Activated T-helper 9 cell treated with anti-CD3 and anti-CD28 coated beads, Interleukin-2, amount 50 U/mL, for 16 hours (primary cell): ENCODE data around the gene VAV3.
"Not testable (repeated sequence)": the region's sequence is repeated elsewhere in the genome, so short reads cannot be mapped to it uniquely, and the experiment has no call there.

Source experiments
- DNase-seq: peaks from one replicate; pipeline ENCODE4 v3.0.0-alpha.2; 2020; ENCODE audit warnings: low read depth

The VAV3 gene, protein sequence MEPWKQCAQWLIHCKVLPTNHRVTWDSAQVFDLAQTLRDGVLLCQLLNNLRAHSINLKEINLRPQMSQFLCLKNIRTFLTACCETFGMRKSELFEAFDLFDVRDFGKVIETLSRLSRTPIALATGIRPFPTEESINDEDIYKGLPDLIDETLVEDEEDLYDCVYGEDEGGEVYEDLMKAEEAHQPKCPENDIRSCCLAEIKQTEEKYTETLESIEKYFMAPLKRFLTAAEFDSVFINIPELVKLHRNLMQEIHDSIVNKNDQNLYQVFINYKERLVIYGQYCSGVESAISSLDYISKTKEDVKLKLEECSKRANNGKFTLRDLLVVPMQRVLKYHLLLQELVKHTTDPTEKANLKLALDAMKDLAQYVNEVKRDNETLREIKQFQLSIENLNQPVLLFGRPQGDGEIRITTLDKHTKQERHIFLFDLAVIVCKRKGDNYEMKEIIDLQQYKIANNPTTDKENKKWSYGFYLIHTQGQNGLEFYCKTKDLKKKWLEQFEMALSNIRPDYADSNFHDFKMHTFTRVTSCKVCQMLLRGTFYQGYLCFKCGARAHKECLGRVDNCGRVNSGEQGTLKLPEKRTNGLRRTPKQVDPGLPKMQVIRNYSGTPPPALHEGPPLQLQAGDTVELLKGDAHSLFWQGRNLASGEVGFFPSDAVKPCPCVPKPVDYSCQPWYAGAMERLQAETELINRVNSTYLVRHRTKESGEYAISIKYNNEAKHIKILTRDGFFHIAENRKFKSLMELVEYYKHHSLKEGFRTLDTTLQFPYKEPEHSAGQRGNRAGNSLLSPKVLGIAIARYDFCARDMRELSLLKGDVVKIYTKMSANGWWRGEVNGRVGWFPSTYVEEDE

DNA sequence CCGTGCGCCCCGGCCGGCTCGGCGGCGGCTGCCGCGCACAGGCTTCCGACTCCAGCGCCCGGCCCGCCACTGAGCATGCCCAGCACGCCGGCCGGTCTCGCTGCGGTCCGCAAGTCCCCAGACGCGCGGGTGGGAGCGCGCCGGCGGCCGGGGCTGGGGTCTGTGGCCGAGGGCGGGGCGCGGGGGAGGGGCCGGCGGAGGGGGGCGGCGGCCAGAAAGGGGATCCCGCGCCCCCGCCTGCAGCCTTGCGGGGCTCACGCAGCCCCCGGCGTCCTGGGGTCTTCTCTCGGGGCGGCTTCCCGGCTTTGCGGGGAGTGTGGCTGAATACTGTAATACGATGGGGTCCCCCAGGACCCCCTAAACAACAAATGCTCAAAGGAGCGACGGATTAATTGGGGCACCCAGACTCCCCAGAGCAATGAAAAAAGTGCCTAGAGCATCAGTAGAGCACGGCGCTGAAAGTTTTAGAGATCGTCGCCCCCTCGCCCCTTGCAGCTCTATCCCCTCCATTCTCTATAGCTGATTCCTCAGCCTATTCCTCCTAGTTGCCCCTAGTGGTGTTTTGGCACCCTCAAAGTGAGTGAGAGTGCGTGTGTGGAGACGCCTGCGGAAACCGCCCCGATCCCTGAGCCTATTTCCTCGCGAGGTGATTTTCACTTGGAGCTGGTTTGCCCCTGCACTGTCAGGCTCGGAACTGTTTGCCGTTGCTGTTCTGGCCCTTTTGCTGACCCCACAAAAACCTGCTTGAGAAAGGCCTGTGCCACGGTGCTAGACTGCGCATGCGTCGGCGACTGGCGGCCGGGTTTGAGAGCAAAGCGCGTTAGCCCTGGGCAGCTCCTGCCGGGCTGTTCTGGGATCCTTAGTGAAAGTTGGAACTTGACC lies at the start of gene VAV3:
TSS of gene VAV3 (minus strand) at position 71 of the 882 bp plus-strand sequence. CDS start 311 bp downstream, outside the sequence.
- DNase-seq = no peak

DNA sequence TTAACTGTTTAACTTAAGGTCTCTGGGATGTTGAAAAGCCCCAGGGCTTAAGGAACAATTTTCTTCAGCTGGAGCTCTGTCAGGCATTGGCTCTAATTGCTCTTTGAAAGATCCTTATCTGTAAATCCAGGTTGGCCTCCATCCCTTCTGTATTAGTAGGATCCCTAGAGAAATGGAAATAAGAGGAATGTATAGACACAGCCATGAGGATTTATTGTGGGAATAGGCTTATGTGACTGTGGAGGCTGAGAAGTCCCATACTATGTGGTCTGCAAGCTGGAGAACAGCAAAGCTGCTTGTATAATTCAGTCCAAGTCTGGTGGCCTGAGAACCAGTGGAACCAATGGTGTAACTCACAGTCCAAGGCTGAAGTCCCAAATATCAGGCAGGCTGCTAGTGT lies 47.6 kb upstream of the VAV3 start:
- no peak for DNase-seq

- no peak for DNase-seq
These were observed 46.3 kb upstream of the VAV3 start for GRCh38 chr1:108011295-108011694.

DNA sequence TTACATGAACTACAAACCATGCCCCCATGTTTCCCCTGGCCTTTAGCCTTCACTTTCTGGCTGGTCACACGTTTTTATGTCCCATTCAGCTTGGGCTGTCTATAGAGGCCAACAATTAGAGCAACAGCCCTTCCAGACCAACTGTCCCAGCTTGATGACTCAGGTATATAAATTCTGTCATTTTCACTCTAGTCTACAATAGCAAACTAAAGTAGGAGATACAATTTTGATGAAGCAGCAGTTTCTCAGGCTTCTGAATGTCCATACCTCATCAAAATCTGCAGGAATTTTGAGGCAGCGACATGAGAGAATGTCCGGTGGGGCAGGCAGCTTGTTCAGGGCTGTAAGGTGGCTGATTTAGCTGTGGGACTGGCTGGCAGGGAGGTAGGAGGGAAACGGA lies 45.6 kb upstream of the VAV3 start:
- DNase-seq = no peak

DNA sequence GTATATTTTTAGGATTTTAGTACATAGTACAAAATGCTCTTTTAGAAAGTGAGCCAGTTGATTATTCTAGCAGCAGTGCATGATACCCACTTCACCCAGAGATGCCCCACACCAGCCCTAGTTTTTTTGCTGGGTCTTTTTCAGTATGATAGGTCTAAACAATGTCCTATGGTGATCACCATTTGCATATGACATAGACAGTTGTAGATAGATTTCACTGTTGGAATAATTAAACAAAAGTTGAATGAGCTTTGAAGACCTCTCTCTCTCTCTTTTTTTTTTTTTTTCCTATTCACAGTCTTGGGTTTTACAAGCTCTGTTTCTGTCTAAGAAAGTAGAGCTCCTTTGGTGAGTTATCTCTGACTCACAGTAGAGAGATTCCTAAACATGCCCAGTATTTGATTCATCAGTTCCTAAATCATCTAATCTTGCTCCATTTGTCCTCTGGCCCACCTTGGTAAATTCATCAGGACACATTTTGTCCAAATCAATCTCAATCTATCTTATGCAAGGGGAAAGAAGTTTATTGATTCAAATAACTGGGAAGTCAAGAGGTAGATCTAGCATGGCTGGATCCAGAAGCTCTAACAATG lies 44.7 kb upstream of the VAV3 start:
- no peak for DNase-seq

DNA sequence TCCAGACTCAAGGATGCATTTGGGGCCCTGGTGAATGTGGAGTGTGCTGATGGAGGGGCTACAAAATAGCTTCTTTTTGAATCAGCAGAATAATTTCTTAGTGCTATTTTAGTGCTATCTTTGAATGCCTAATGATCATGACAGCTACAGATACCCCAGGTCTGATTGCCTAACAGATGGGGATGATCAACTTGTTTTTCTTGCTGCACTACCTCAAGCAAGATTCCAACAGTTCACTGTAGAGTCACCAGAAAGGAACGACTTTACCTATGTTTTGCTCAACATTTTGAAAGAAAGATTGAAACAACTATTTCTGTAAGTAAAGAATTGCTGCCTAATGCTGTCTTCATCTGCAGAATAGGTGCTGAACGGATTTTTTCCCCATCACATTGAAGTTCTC lies 42.6 kb upstream of the VAV3 start:
- DNase-seq = no peak

DNA sequence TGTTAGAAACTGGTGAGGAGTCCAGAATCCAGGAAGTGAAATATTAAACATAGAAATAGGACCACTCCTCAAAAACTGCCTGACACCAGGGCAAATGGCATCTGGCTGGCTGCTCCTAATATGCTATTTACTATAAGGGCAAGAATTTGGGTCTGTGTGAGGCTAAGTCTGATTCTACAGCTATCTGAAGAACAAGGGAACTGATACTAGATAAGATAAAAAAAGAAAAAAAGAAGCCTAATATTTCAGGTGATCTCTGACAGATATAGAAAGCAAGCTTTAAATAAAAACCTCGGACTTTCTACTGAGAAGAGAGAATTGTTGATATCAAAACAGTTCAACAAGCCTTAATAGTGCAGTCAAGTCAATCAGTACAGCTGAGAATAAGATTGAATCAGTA lies 42.1 kb upstream of the VAV3 start:
- no peak for DNase-seq

- not testable (repeated sequence) for DNase-seq
These were observed 39.9 kb upstream of the VAV3 start for GRCh38 chr1:108004919-108005318.

DNA sequence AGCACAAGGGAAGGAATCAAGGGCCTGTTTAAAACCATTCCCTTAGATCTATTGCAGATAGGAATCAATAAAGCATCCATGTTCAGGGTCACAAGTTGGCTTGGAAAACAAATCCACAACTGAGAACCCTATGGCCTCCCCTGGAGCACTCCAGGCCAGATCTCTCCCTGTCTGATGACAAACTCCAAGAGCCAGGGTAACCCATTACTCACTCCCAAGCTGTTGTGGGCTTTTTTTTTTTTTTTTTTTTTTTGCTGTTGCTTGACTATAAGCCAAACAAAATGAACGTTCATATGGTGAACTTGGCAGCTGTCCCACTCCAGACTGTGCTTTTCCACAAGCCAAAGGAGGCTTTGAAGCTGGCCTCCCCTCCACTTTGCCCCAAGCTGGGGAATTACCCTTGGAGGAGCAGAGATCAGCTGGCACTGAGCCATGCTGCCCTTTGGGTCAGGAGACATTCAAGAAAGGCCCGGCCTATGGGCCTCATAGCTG lies 35.7 kb upstream of the VAV3 start:
- no peak for DNase-seq

DNA sequence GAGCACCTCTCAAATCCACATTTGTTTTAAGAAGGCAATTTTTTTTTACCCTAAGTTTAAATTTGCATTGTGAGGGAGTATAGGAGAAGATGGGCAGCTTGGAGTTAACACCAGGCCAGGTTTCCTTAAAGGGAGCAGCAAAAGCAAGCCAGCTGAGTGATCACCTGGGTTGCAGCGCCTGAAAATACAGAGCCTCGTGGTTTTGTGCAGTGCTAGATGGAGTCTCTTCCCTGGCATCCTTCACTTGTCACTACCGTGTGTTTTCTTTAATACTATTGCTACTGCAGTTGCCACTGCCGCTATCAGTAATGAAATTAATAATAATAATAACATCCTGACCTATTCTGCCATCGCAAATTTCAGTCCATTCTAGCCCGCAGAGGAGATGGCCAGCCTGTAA lies 35.2 kb upstream of the VAV3 start:
- DNase-seq = no peak

DNA sequence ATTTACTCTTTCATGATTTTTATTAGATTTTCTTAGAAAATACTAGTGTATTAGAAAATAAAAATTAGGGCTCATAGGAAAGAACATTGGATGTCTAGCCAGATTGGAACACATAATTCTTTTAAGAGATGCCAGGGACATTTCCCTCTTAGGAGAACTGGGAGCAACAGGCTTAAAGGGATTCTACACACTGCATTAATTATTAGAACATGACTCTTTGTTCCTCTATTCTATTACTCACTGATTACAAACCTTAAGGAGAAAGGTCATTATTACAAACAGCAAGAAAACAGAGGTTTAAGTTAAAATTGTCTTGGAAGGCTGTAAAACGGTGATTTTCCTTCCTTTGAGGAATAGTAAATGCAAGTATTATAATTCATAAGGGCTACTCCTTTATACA lies 32.9 kb upstream of the VAV3 start:
- DNase-seq = no peak

- no peak for DNase-seq
These were observed 28.9 kb upstream of the VAV3 start for GRCh38 chr1:107993920-107994319.

DNA sequence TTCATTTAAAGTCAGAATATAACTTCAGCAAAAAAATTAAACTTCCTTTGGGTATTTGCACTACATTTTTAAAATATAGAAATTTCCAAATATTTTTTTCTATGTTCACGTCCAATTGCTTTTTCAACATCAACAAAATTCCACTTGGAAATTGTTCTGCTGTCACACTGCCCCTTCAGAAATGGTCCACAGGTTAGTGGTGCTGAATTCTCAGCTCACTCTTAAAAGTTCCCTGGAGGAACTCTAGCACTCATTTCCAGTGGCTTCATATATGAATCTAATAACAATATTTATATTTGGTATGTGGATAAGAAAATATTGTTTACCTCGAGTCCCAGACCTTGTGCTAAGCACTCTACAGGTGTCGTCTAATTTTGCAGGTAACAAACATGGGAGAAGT lies 27.4 kb upstream of the VAV3 start:
- no peak for DNase-seq

DNA sequence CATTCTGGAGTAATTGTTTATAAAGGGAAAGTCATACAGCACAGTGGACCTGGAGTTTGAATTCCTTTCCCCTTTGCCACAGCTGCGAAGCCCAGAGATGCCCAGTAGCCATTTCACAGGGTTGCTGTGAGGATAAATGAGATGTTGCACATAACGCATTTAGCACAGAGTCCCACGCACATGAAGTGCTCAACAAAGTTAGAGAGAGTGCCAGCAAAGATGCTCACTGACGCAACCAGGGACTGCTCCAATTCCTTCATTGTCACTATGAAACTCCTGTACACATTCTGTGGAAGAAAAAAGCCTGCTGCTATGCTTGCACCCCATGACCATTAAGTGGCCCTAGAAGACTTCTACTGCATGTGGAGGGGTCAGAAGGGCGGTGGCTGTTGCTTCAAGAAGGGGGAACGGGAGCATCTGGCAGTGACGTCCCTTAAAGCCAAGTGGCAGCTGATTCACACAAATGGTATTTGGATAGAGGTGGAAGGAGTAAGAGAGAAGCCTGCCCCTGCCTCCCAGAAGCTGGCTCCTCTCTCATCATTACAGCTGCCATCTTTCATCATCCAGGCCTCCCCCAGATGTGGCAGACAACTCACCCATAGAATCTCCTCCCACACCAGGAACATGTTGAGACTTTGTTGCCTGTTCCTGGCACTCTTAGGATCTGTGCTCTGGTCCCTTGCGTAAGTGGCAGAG lies 26.5 kb upstream of the VAV3 start:
- no peak for DNase-seq

GRCh38 chr1:107990606-107991005 lies 25.6 kb upstream of the VAV3 start:
- no peak for DNase-seq

DNA sequence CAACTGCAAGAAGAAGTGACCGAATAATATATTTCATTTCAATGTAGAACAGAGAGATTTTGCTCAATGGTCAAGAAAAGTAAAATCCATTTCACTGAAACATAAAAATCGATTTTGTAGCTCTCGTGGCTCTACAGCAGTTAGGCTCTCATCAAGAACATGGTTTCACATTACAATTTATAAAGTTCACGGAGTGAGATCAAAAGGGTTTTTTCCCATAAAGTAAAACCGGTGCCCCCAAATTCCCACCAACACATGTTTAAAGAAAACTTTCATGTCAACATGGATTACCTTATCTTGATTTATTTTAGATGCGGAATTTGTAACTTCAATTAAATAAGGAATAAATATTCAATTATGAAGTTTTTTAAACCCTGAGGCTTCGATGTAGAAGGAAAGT lies 16.3 kb upstream of the VAV3 start:
- DNase-seq = no peak

DNA sequence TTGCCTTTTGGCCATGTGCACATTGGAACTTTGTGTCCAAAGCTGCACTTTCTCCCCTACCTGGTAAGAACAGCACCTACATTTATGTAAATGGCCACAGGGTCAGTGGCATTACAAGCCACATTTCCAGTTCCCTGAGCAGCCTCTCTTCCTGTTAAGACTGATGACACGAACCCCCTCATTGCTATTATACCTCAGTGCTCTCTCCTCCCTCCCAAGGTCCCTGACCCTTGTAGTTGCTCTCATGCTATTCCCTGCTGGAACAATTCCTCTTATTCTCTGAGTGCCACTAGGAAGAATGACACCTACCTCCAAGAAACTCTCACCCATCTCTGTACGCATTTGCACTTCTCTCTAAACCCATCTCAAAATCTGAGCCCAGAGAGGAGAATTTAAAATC lies 14.9 kb upstream of the VAV3 start:
- no peak for DNase-seq

- no peak for DNase-seq
These were observed 14.1 kb upstream of the VAV3 start for GRCh38 chr1:107979088-107979487.

GRCh38 chr1:107976836-107977235 lies 11.9 kb upstream of the VAV3 start:
- no peak for DNase-seq

GRCh38 chr1:107976431-107976830 lies 11.5 kb upstream of the VAV3 start:
- no peak for DNase-seq

DNA sequence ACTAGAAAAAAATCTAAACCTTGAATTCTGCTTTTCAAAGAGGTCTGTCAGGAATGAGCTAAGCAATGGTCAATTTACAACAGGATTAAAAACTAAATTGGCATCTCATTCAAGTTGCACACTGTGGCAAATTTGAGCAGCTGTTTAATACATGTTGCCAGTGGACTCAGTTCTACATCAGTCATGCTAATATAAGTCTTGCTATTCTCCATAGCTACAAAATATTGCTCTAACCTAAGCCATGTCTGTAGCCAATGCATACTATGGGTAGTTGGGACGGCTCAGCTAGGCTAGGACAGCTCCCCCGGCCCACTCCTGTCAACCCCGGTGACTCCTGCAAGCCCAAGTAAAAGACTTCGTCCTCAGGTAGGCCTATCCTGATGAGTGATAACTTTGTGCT lies 10.9 kb upstream of the VAV3 start:
- no peak for DNase-seq
